ENCODE results near the gene GEMIN4. TPM values are rescaled to one million over a fixed set of nuclear protein-coding genes. Genes with fewer than 3 reads are reported as not detected.

Gene GEMIN4
- polyA plus RNA-seq, 3 donors from 2014 or later, result 10.9 to 20.1 (median 11.4) TPM

- H3K27ac Mint-ChIP-seq, result no peak overlapping the region
- H3K4me3 Mint-ChIP-seq, result no peak overlapping the region
- H3K9me3 Mint-ChIP-seq, result no peaks in the 10 kb centered on the region
- peaks cover 15 to 33% (median 17%) of the 10 kb centered on the region in 3 donors for H3K36me3 Mint-ChIP-seq
- no peak for DNase-seq
- no peaks in the 10 kb centered on the region for H3K4me1 Mint-ChIP-seq
- H3K27me3 Mint-ChIP-seq (ENCODE audit: low read depth in 3 of 3), result peaks cover 0 to 2% (median 2%) of the 10 kb centered on the region in 3 donors
Observed at GRCh38 chr17:697682-698081, 54.4 kb downstream of the GEMIN4 start.

DNA sequence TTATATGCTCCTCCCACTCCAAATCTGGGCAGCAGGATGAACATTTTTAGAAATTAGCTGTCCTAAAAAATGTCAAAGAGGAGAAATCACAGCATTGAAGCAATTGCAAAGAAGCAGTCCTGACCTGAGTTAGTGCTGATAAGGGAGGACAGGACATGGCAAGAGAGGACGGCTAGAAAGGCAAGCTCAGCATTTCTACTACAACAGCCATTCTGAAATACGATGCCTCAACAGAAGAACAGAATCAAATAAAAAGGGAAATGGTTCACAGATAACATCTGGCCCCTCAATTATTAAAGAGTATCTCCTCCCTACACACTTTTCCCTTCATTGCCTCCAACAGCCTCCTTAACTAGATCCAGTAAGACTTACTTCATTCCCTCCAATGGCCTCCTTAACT is 55.7 kb downstream of the GEMIN4 start:
- no peak for DNase-seq
- Mint-ChIP-seq H3K36me3 (peaks cover 17 to 33% (median 20%) of the 10 kb centered on the region in 3 donors), H3K27ac (peak overlapping the region in 2 of 6 donors; percentile 7 to 34), H3K4me3 (no peak overlapping the region), H3K27me3 (ENCODE audit: low read depth in 3 of 3) (peaks cover 0 to 4% (median 2%) of the 10 kb centered on the region in 3 donors), H3K9me3 (no peaks in the 10 kb centered on the region), H3K4me1 (no peaks in the 10 kb centered on the region)

Other genes with a start within 250 kb of the GEMIN4 start
- gene VPS53, start 37.4 kb downstream of the GEMIN4 start, polyA plus RNA-seq, result 10 to 100 TPM in 1 of 3 donors, 1 to 10 TPM in 2; 3.3 to 13.0 (median 6.9) TPM
- gene TLCD3A, start 19.7 kb downstream of the GEMIN4 start, polyA plus RNA-seq, result 1 to 10 TPM in 1 of 3 donors, under 1 TPM in 1, not detected in 1; 0.92 to 1.4 TPM
- 10 to 100 TPM; 90.8 to 94.9 (median 92.0) TPM for gene GLOD4, start 30.0 kb upstream of the GEMIN4 start, polyA plus RNA-seq
- gene MRM3, start 30.1 kb upstream of the GEMIN4 start, polyA plus RNA-seq, result 10 to 100 TPM; 26.1 to 40.6 (median 27.5) TPM
- under 1 TPM in 1 of 3 donors, not detected in 2; 0.19 TPM for gene NXN, start 227.5 kb upstream of the GEMIN4 start, polyA plus RNA-seq
- gene TIMM22, start 244.9 kb upstream of the GEMIN4 start, polyA plus RNA-seq, result 10 to 100 TPM; 22.0 to 26.9 (median 24.4) TPM